K562 (cell line): ENCODE measurements around the gene ARPC1A. TPM values are rescaled to one million over a fixed set of nuclear protein-coding genes. Genes with fewer than 3 reads are reported as not detected.

Source experiments
- ATF6 ChIP-seq: sonication (generic); formaldehyde crosslinking; IDR thresholded peaks from 2 replicates; pipeline ENCODE4 v1.4.0; 2020; ENCODE audit warnings: mild to moderate bottlenecking, missing genetic modification reagents
- C11orf30 ChIP-seq: fragments of 450-650 bp; IDR thresholded peaks from 2 replicates; pipeline ENCODE4 v1.6.1; 2016; ENCODE audit warnings: low read depth, mild to moderate bottlenecking
- CBX1 ChIP-seq: sonication (generic); IDR thresholded peaks from 2 replicates; pipeline ENCODE4 v1.6.1; 2016; ENCODE audit warnings: antibody characterized with exemption, low read depth, mild to moderate bottlenecking
- E4F1 ChIP-seq: fragments of 250-450 bp; sonication (Bioruptor Pico); IDR thresholded peaks from 2 replicates; pipeline ENCODE4 v1.5.0; 2021; ENCODE audit warnings: mild to moderate bottlenecking, borderline replicate concordance
- FOXP1 ChIP-seq: sonication (generic); formaldehyde crosslinking; IDR thresholded peaks from 2 replicates; pipeline ENCODE4 v1.8.0; 2022; ENCODE audit warnings: mild to moderate bottlenecking, missing genetic modification reagents
- GATAD2A ChIP-seq: fragments of 450-650 bp; IDR thresholded peaks from 2 replicates; pipeline ENCODE4 v1.6.1; 2017
- GATAD2B ChIP-seq: fragments of 450-650 bp; IDR thresholded peaks from 2 replicates; pipeline ENCODE4 v1.6.1; 2017; ENCODE audit warnings: mild to moderate bottlenecking, borderline replicate concordance
- GTF2B ChIP-seq: IDR thresholded peaks from 2 replicates; pipeline ENCODE4 v1.6.1; 2011; ENCODE audit not compliant: insufficient read length; ENCODE audit errors: extremely low read depth
- IRF9 ChIP-seq: fragments of 450-650 bp; IDR thresholded peaks from 2 replicates; pipeline ENCODE4 v1.6.1; 2016; ENCODE audit warnings: missing biosample characterization, missing genetic modification characterization
- MCM3 ChIP-seq: fragments of 450-650 bp; IDR thresholded peaks from 2 replicates; pipeline ENCODE4 v1.6.1; 2016
- PML ChIP-seq: IDR thresholded peaks from 2 replicates; pipeline ENCODE4 v1.6.1; 2012; ENCODE audit warnings: low read length, inconsistent platforms
- POLR2AphosphoS2 ChIP-seq: IDR thresholded peaks from 2 replicates; pipeline ENCODE4 v1.6.1; 2012; ENCODE audit warnings: low read length, improper control_type of control experiment
- PREB ChIP-seq: sonication (generic); formaldehyde crosslinking; IDR thresholded peaks from 2 replicates; pipeline ENCODE4 v1.8.1; 2023; ENCODE audit warnings: mild to moderate bottlenecking, missing genetic modification reagents
- RCOR1 ChIP-seq, 2 experiments: IDR thresholded peaks; 2 replicates each; pipeline ENCODE4 v1.6.1; 2012; ENCODE audit warnings: low read depth in 2 of 2, low read length in 2 of 2, borderline replicate concordance in 1 of 2, improper control_type of control experiment in 1 of 2
- RNF2 ChIP-seq: sonication (generic); IDR thresholded peaks from 2 replicates; pipeline ENCODE4 v1.6.1; 2016
- SMAD1 ChIP-seq: fragments of 150-350 bp; IDR thresholded peaks from 2 replicates; pipeline ENCODE4 v1.6.1; 2014; ENCODE audit warnings: low read length, low read depth; ENCODE audit not compliant: partially characterized antibody
- SREBF1 ChIP-seq: fragments of 150-350 bp; IDR thresholded peaks from 2 replicates; pipeline ENCODE4 v1.6.1; 2014; ENCODE audit warnings: antibody characterized with exemption, low read depth, low read length, borderline replicate concordance
- TFAP4 ChIP-seq: sonication (generic); formaldehyde crosslinking; IDR thresholded peaks from 2 replicates; pipeline ENCODE4 v1.8.0; 2022; ENCODE audit warnings: missing genetic modification reagents, mild to moderate bottlenecking, moderate library complexity, borderline replicate concordance
- XRCC3 ChIP-seq: fragments of 450-650 bp; IDR thresholded peaks from 2 replicates; pipeline ENCODE4 v1.6.1; 2017; ENCODE audit warnings: mild to moderate bottlenecking, moderate library complexity
- YBX1 ChIP-seq: fragments of 450-650 bp; IDR thresholded peaks from 2 replicates; pipeline ENCODE4 v1.7.1; 2016; ENCODE audit warnings: mild to moderate bottlenecking
- ZNF3 ChIP-seq: fragments of 250-450 bp; sonication (Bioruptor Pico); IDR thresholded peaks from 2 replicates; pipeline ENCODE4 v1.5.0; 2021; ENCODE audit warnings: mild to moderate bottlenecking, moderate library complexity
- ZZZ3 ChIP-seq: fragments of 450-650 bp; IDR thresholded peaks from 2 replicates; pipeline ENCODE4 v1.6.1; 2016; ENCODE audit warnings: antibody characterized with exemption, mild to moderate bottlenecking, moderate library complexity
- polyA plus RNA-seq, 8 experiments: library from polyadenylated mRNA; depleted of rRNA in 4 of 8; stranded (reverse) in 5 of 8; unstranded in 3 of 8; fragments of >200 nt; fragmentation: Nextera tagmentation in 2 of 8; fragmentation: Illumina TruSeq in 1 of 8; extraction: Ambion mirVana in 2 of 8; extraction: Trizol in 1 of 8; gene quantifications; 2 replicates each; pipeline versions ENCODE4 v1.2.1 to v1.2.3, GENCODE V29; 2011 to 2014; ENCODE audit warnings: inconsistent platforms in 1 of 8, missing spikeins in 1 of 8
- total RNA-seq, 7 experiments: library from RNA; depleted of rRNA in 6 of 7; stranded (reverse); fragments of >200 nt in 6 of 7; fragmentation: Illumina TruSeq in 2 of 7; extraction: Trizol in 2 of 7; gene quantifications; 2 replicates each; pipeline versions ENCODE4 v1.2.1 to v1.2.3, GENCODE V29; 2011 to 2021; ENCODE audit warnings: low replicate concordance in 1 of 7

Gene ARPC1A
- total and polyA plus RNA-seq, 9 of the 15 experiments (the other 6 are each of a cell fraction or from before 2014, with no cell fraction given): 39.5 to 151 (median 86.1) TPM

DNA sequence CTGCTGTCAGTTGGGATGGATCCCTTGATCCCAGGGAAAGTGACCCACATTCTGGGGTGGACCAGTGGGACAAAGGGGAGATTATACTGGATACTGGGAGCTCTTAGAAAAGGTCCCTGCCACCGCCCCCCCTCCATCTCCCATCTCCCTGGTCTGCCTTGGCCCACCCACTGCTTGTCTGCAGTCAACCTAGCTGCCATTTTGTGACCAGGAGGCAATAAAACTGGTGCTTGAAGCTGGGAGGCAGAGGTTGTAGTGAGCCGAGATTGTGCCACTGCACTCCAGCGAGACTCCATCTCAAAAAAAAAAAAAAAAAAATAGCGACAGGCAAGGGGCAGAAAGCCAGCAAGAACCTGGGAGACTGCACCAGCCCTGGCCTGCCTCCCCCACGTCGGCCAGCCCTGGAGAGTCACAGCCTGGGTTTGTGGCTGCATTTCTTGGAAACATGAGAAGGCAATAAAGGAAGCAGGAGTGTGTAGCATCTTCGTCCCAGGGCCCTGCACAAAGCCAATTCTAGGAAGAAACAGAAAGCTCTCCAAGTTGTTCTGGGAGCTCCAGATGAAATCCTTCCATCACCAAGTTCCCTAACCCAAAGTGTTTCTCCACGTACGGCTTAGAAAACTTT lies 44.2 kb downstream of the ARPC1A start (continued):
- TF ChIP-seq YBX1 (no peak), GTF2B (no peak), GATAD2B (no peak), POLR2AphosphoS2 (no peak), C11orf30 (peak; percentile 79), CBX1 (no peak), PREB (CRISPR knock-in tag) (no peak), PML (no peak), SMAD1 (no peak), E4F1 (CRISPR knock-in tag) (no peak), RCOR1 (IDR thresholded peaks at IDR 0.05; ENCODE audit: borderline replicate concordance in 1 of 2, low read depth in 2 of 2, low read length in 2 of 2) (peak; percentile 48 to 95; a peak in 3 of 4 replicates), IRF9 (tag) (no peak), GATAD2A (peak; percentile 57; the same call in 1 of the 2 replicates), XRCC3 (no peak), RNF2 (no peak; the same call in 1 of the 2 replicates), SREBF1 (no peak), MCM3 (no peak), ATF6 (no peak), TFAP4 (CRISPR knock-in tag) (peak; percentile 73), FOXP1 (CRISPR knock-in tag) (no peak), ZNF3 (CRISPR knock-in tag) (no peak), ZZZ3 (no peak)
